Measurements from ENCODE around the gene PTPRC.

GRCh38 chr1:198622001-198622400 is 16.8 kb upstream of the PTPRC start:
- no peak for TF ChIP-seq CTCF (conservative IDR thresholded peaks at IDR 0.05; ENCODE audit: low read depth, low read length)
- TF ChIP-seq EZH2 (IDR thresholded peaks at IDR 0.05; ENCODE audit: low read length, unreplicated experiment), result no peak
